ENCODE data around the gene RET.

Gene RET

DNA sequence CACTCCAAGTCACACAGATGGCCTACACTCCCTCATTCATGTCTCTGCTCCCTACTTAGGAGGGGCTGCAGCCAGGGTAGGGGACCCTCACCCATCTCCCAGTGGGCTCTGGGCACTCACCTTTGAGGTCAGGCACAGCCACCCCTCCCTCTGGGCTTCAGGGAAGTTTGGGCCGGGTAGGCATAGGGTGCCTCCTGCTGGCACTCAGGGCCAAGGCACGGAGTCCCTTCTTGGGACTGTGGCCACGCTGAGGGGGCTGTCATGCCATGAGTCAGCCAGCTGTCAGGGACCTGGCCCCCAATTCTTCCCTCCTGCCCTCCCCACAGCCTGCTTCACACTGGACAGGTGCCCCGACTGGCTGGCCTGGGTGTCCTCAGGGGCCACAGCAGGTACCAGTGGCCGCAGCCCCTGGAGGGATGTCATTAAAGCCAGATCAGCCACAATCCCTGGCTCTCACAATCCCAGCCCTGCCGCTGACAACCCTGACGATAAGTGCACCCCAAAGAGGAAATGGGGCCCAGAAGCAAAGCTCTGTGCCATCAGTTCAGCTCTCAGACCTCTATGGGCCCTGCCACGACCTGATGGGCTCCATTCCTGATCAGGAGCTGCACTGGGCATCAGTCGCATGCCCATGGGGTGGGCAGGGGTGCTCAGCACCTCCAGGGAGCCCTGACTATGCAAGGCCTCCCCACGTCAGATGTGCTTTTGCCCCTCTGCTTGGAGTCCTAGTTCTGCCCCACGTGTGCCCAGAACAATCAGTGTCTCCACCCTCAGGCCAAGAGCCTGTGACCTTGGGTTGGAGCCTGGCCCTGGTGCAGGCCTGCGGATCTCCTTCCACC, 34.1 kb upstream of the RET start:
- no peak for DNase-seq (ENCODE audit: low spot score)

DNA sequence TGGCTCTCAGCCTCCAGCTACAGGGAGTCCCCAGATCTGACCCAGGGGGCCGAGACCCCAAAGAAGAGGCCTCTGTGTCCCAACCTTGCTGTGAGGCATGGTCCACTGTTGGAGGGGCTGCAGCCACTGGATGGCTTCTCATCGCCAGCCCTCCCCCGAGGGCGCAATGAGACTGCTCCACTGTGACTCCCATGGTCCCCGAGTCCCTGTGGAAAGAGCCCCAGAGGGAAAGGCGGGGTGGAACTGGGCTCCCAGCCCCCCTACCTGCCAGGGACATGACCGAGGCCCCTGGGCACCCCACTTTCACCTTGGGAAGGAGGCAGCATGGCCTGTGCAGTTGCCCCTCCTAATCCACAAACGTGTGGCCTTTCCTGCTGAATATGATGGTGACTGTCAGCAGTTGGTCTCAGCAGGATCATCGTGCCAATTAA, 33.5 kb upstream of the RET start:
- no peak for TF ChIP-seq CTCF (IDR thresholded peaks at IDR 0.05; ENCODE audit: extremely low read depth, missing control alignments)
- DNase-seq (ENCODE audit: low spot score), result no peak

More for the DNA sequence above, 34.1 kb upstream of the RET start:
- TF ChIP-seq CTCF (IDR thresholded peaks at IDR 0.05; ENCODE audit: extremely low read depth, missing control alignments), result no peak

DNA sequence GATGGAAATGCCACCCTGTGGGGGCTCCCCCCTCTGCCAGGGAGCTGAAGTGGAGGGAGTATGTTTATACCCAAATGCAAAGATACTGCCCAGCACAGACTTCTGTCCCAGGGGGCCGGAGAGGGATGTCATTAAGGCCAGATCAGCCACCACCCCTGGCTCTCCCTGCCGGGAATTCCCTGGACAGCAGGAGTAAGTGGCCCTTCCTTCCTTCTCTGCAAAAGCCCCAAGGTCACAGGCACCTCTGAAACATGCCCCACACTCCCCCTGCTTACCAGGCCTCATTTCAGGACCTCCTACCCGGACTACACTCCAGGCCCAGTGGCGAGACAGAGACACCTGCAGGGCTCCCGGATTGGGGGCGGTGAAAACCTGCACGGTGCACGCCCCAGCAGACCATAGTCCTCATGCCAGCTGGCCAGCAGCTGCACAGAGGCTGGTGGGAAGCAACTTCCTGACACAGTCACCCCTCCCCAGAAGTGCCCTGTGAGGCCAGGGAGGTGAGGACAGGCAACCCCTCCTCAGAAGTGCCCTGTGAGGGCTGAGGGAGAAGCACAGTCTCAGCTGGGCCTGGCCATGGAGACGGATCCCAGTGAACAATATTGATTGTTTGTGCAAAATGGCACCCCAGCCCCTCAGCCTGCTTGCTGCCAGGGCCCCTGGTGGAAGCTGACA, 33.0 kb upstream of the RET start:
- TF ChIP-seq CTCF (IDR thresholded peaks at IDR 0.05; ENCODE audit: extremely low read depth, missing control alignments), result no peak
- no peak for DNase-seq (ENCODE audit: low spot score)

GRCh38 chr10:43044448-43044921, 32.4 kb upstream of the RET start:
- no peak for TF ChIP-seq CTCF (IDR thresholded peaks at IDR 0.05; ENCODE audit: extremely low read depth, missing control alignments)
- DNase-seq (ENCODE audit: low spot score), result no peak

DNA sequence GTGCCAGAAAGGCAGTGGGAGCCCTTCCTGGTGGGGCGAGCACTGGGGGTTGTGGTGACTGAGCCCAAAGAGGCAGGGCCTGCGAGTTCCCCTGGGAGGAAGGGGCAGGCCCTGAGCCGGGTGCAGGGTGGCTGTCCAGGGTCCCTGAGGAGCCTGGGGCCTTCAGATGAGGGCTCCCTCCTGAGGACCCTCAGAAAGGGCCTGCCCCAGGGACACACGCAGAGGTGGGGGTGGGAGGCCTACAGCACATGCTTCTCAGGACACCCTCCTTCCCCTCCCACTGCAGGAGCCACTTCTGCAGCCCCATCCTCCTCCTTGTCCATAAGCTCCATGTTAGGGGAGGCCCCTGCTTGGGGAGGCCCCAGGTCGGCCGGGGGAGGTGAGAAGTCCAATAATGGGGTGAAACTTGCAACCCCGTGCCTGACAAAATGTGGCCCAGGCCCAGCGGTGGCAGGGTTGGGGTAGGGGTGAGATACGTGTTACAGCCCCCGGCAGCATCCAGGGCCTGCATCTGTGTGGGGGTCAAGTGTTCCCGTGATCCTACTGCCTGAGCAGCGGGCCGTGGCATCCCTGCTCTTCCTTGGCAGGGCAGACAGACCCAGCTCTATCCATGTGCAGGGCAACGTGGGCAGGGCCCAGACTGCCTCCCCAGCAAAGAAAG, 31.8 kb upstream of the RET start:
- DNase-seq (ENCODE audit: low spot score), result no peak
- TF ChIP-seq CTCF (IDR thresholded peaks at IDR 0.05; ENCODE audit: extremely low read depth, missing control alignments), result no peak

DNA sequence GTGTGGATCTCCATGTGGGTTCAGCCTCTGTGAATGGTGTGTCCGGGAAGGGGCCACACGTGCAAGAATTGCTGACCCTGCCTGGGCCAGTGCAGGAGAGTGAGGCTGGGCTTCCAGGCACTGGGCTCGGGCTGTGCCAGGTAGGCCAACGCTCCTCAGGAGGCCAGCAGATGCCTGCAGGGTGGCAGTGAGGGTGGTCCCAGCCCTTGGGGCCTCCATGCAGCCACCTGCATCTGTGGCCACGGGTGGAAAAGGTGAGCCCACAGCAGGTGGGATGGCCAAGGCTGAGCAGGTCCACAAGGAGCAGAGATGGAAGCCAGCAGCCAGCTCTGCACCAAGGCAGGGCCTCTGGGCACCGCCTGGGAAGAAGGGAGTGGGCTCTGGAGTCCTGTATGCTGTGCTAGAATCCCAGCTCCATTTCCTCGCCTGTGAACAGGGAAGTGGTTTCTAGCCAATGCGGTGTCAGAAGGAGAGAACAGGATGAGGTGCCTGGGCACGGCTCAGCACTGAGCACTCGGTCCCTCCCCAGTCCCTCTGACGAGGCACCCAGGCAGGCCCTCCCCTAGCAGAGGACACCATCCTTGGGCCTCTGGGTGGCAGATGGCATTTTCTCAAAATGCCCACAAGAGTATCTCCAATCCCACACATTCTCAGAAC, 31.1 kb upstream of the RET start:
- no peak for DNase-seq (ENCODE audit: low spot score)
- no peak for TF ChIP-seq CTCF (IDR thresholded peaks at IDR 0.05; ENCODE audit: extremely low read depth, missing control alignments)

All from GM20000 (cell line).